NCI-H2171 (cell line): ENCODE results near the gene ATF6B.
"Not testable (repeated sequence)": the region's sequence is repeated elsewhere in the genome, so short reads cannot be mapped to it uniquely, and the experiment has no call there.

Source experiments
- DNase-seq: peaks from one replicate; lab custom pipeline; 2025; lab: John Stamatoyannopoulos, UW

The ATF6B gene

DNA sequence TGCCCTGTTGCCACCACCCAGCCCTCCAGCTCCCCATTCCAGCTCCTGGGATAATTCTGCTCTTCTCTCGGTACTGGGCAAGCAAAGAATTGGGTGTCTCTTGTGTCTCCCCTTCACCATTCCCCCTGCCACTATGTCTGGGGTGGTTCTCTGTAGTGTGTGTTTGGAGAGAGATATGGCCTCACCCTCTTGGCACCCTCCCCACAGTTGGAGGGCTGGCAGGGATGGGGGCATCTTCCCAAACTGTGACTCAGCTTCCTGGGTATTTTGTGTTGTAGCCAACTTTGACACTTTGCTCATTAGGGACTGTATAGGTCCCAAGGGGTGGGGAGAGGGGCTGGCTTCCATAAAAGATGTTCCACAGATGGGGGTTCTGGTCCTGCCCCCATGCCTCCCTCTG is 20.6 kb downstream of the ATF6B start:
- no peak for DNase-seq

DNA sequence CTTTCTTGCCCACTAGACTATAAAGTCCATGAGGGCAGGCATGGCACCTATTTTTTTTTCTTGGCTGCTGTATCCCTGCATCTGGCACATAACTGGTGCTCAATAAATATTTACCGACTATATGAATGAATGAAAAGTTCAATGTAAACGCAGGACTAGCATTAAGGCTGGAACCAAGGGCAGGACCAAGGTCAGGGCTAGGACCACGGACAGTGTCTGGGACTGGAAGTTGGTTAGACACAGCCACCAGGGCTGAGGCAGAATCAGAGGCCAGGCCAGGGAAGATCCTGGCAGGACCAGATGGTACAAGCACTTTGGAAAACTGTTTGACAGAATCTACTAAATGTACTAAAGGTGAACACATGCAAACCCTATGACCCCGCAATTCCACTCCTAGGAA is 22.6 kb downstream of the ATF6B start:
- DNase-seq: no peak

DNA sequence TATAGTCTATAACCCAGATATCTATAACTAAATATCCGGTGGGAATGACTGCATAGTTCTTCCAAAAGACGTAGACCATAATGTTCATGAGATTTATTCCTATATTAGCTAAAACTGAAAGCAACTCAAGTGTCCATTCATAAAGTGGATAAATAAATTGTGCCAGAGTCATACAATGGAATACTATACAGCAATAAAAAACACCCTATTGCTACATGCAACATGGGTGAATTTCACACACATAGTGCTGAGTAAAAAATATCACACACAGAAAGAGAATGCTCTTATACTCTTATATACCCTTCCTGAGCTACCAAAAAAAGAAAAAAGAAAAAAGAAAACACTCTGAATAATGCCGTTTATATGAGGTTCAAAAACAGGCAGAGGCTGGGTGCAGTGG is 25.8 kb downstream of the ATF6B start:
- DNase-seq: no peak

DNA sequence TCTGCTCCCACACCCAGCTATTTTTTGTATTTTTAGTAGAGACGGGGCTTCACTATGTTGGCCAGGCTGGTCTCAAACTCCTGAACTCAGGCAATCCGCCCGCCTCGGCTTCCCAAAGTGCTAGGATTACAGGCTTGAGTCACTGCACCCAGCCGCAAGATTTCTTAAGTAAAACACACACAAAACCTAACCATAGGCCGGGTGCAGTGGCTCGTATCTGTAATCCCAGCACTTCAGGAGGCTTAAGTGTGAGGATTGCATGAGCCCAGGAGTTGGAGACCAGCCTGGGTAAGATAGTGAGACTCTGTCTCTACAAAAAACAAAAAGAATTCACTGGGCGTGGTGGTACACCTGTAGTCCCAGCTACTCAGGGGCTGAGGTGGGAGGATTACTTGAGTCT is 27.8 kb downstream of the ATF6B start:
- not testable (repeated sequence) for DNase-seq

DNA sequence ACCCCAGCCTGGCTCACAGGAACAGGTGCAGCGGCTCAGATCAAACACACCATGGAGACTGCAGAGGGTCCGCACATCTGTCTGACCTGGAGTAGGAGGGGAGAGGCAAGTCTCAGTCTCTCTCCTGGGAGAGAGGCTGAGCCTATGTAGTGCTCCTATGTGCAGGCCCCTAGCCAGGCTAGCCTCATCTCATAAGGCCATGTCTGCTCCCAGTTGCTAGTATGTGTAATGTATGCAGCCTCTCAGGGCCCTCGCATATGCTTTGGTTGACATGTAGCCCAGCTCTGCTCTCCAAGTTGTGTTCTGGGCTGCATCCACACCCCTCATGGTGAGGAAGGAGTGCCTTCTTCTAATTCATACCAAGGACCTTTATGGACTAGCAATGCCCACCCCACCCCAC is 30.7 kb downstream of the ATF6B start:
- no peak for DNase-seq

DNA sequence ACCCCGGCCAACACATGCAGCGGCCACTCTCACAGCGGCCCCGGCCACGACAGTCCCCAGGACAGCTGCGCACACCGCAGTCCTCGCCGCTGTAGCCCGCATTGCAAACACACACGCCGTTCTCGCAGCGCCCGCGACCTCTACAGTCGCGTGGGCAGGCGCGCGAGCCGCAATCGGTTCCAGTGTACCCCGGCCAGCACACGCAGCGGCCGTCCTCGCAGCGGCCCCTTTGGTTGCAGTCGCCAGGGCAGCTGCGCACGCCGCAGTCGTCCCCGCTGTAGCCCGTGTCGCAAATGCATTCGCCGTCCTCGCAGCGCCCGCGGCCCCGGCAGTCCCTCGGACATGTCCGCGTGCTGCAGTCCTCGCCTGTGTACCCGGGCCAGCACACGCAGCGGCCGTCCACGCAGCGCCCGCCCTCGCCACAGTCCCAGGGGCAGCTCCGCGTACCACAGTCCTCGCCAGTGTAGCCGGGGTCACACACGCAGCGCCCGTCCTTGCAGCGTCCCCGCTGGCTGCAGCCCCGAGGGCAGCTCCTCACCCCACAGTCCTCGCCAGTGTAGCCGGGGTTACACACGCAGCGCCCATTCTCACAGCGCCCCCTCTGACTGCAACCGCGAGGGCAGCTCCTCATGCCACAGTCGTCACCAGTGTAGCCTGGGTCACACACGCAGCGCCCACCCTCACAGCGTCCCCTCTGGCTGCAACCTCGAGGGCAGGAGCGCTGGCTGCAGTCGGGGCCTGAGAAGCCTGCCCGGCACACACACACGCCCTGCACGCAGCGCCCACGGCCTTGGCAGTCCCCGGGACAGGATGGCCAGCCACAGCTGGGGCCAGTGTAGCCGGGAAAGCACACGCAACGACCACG is 31.4 kb downstream of the ATF6B start:
- DNase-seq: no peak

DNA sequence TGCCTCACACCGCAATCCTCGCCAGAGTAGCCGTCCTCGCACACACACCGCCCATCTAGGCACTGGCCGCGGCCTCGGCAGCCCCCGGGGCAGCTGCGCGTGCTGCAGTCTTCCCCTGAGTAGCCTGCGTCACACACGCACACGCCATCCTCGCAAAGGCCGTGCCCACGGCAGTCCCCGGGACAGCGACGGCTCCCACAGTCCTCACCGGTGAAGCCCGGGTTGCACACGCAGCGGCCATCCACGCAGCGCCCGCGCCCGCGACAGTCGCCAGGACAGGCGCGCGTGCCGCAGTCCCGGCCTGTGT is 32.0 kb downstream of the ATF6B start:
- no peak for DNase-seq

DNA sequence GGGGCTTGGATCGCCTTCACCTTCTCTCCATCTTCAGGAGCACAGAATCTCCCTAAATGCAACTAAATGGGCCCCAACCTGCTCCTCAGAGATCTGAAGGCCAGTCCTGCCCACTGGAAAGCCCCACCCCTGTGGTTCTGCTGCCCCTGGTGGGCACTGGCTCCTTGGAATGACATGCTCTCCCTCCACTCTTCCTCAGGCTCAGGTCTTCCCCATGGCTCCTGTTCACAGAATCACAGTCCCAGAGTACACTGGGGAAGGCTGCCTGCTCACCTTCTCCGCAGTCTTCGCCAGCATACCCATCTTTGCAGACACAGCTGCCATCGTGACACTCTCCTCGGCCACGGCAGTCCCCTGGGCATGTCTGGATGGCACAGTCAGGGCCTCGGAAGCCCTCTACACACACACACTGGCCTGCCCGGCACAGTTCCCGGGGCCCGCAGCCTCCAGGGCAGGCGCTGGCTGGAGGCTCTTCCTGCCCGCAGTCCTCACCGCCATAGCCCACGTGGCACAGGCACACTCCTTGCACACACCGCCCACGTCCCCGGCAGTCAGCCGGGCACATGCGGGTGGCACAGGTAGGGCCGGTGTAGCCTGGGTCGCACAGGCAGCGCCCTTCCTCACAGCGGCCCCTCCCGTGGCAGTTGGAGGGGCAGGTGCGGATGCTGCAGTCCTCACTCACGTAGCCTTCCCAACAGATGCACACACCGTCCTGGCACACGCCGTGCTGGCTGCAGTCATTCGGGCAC is 32.5 kb downstream of the ATF6B start:
- no peak for DNase-seq

DNA sequence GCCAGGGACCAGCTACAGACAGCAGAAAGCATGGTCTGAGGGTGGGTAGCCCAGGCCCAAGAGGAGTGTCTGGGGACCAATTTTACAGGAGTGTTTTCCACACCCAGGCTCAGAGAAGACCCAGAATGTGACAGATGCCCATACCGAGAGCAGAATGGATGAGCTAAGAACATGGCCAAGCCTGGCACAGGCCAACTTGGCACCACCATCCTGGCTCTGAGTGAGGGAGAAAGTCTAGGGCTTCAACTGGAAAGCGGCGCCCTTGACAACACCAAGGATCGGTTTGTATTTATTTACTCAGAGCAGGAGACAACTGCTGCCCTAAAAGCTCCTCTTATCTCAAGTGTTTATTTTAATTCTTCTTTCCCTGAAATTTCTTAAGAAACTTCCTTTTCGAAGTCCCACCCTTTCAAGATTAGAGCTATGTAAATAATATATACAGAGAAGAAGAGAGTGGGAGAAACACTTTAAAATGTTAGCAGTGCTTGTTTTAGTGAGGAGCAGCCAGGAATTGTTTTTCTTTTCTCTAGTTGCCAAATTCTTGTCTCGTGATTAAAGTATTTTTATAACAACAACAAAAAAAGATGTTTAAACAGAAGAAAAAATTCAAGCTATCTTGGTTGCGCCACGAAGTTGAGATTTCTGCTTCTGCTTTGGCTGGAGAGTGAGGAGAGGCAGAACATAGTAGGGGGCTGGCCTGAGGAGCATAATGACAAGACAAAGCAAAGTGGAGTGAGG is 35.1 kb downstream of the ATF6B start:
- no peak for DNase-seq

DNA sequence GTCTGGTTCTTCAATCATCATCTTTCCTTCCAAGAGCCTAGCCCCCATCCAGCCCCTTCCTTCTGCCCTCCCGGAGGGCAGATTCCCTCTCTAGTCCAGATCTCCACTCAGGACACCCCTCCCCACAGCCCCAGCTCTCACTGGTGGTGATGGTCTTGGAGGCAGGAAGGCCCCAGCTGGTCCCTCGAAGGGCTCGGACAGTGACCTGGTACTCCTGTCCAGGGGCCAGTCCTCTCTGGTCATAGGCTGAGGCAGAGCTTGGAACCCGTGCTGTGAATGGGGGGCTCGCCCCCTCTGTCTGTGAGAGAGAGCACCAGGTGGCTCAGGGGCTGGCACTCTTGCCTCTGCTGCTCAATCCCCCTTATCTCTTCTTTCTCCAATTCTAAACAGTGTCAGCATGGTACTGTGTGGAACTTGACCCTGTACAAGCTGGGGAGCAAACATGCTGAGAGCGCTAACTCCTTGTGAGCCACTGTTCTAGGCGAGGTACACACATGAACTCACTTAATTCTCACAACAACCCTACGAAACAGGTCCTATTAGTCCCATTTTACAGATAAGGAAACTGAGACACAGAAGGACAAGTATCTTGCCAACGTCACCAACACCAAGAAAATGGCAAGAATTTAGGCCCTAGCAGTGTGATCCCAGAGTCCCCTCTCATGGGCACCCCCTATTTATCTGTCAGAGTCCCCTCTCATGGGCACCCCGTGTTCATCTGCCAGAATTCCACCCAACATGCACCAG is 38.8 kb downstream of the ATF6B start:
- DNase-seq: no peak

DNA sequence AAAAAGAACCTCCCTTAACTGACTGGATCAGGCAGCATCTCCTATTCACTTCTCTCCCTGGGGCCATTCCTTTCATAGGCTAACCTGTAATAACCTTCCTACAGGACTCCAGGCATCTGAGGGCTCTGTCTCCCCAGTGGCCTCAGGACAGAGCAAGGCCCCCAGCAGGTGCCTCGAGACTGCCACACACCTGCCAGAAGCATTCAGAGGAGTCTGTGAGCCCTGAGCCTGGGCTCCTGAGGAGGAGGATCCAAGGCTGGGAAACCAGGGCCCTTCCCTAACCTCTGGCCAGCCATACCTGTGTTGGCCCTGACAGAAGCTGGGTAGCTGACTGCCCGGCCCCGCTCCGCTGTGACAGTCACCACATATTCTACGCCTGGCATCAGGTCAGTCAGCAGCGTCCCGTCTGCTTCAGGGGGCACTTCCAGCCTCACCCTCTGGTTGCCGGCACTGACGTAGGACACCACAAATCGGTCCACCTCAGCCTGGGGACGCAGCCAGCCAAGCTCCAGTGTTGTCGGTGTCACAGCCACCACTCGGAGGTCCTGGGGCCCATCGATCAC is 39.5 kb downstream of the ATF6B start:
- no peak for DNase-seq

DNA sequence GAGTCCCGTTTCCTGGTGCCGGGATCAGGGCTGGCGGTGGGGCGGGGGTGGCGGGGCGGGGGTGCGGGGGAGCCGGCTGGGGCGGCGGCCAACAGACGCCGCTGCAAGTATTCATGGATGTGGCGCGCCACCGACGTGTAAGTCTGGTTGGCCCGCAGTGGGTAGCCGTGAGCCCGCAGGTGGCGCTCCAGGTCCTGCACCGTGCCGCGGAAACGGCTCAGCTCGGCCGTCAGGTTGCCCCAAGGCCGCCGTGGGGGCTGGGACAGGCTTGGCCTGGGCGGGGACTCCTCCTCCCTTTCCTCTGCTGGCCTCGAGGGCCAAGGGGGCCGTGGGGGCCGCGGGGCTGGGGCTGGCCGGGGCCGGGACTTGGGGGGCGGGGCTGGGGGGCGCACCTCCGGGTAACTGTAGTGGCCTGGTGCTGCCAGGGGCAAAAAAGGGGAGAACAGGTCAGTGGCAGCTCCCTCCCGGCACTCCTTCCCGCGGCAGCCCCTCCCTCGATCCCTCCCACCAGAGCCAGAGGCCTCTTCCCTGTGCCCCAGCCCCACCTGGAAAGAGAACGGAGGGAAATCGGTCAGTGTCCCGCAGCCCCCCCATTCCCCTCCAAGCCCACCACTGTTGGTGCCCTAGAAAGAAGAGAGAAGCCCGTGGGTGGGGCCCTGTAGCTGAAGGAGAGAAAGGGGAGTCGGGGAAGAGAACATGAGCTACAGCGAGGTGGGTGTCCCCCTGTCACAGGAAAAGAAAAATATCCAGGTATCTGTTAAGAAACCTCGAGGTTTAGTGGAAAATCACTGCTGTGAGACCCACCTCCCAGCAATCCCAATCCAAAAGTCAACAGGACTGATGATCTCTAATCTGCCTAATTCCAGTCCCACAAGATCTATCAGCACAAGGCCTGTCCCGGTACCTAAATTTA is 40.2 kb downstream of the ATF6B start:
- peak; percentile 43 for DNase-seq

DNA sequence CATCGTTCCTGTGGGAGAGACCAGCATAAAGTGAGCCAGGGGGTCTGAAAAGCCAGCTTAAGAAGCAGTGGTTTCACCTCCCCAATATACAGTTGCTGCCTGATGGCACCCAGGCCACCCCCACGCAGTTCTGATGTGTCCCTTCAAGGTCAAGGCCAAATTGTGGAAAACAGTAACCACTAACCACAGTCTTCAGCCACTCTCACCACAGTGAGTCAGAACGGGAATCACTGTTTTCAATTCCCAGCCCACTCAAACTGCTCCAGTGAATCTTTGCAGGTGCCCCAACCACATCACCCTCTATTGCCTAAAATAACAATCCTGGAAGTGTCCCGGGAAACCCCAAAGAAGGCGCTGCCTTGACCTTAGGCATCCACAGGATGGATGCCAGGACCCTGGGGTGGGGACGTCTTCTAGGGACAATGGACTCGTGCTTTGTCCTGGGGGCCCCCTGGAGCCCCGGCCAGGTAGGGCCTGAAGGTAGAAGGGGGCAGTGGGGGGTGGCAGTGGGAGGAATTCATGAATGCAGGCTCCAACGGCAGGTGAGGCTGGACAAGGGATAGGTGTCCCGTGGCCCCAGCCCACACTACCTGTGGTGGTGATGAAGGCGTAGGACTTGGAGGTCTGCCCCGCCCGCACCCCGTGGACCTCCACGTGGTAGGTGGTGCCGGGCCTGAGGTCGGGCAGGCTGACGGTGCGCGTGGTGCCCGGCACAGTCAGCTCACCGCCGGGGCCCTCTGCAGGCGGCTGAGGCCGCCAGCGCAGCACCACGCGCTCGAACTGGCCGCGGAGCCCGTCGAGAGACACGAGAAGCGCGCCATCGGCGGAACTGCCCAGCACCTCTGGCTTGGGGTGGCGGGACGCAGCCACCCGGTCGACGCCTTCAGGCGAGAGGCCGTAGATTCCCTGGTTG is 41.1 kb downstream of the ATF6B start:
- DNase-seq: no peak

DNA sequence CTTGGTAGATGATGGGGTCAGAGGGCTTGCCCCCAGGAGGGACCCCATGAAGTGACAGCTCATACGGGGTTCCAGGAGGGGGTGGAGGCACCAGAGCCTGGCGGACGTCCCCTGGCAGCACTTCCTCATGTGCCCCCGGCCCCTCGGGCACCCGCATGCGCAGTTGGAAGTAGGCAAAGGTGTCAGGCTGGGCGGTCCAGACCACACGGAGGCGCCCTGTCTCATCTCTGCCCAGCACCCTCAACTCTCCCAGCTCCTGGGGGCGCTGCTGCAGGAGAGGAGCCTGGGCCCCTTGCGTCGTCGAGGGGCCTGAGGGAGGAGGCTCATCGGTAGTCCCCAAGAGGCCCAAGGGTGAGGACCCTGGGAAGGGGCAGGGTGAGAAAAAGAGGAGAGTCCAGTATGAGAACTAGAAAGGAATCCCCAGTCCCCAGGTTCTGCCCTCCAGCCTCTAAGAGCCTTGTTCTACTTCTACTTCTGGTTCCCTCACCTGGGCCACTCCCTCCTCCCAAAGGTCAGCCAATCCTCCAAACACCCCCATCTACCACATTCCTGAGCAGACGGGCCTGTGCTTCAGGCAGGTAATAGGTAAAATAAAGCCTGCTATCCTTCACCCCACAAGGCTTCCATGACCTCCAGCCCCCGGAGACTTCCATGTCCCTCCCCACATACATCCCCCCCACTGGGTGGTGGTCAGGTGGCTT is 42.1 kb downstream of the ATF6B start:
- no peak for DNase-seq

DNA sequence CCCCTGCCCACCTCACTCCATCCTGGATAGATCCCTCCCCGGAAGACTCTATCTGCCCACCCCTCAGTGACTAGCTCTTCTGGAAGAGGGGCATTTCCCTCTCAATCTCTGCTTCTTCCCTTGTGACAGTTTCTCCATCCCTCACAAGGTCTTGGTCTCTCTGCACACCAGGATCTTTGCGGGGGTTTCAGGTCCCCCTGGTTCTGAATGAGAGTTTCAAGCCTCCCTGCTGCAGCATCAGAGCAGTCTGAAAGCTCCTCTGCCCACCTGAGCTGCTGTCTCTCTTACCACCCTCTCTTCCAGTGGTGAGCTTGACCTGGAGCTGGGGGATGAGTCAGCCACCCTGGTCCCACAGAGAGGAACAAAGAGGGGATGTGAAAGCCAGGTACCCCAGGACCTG is 43.3 kb downstream of the ATF6B start:
- DNase-seq: no peak

DNA sequence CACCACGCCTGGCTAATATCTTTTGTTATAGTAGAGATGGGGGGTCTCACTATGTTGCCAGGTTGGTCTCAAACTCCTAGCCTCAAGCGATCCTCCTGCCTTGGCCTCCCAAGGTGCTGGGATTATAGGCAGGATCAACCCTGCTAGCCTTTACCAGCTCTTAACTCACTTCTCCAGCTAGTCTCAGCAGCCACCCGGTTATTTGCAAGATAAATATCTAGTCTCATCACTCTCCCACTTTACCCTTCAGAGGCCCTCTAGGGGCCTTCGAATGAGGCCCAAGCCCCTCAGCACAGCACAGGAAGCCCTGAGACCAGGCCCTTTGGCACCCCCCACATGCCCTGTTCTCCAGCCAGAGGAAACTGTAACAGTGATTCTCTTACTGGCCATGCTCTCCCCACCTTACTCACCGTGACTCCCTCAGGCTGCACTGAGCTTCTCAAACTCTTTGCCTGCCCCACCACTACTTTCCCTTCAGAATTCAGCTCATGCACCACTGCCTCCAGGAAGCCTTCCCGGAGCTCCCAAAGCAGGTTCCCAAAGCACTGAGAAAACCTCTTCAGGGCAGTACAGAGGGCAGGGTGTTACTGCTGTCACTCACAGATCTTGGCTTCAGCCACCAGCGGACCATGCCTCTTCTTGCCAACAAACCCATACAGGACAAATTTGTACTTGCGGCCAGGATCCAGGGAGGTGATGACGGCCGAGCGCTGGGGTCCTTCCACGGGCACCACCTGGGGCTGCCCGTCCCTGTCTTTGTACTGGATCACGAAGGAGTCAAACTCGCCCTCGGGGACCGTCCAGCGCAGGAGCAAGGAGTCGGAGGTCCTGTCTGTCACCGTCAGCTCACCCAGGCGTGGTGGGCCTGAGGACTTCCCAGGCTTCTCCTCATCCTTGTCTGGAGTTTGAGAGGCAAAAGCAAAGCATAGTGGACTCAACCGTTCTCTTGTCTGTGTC is 44.0 kb downstream of the ATF6B start:
- DNase-seq: no peak

DNA sequence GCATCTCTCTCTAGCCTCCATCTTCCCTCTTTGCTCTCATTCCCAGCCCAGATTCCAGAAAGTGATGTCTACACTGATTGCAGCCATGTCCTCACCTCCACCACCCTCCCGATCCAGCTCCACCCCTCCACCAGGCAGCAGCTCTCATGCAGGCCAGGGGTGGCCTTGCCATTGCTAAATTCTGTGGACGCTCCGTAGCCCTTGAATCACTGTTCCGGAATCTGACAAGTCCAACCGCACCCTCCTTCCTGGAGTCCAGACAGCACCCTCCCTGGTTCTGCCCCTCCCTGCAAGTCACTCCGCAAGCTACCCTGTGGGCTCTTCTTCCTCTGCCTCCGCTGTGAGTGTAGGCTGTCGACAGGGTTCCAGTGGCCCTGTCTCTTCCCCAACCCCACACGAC is 45.1 kb downstream of the ATF6B start:
- DNase-seq: no peak

DNA sequence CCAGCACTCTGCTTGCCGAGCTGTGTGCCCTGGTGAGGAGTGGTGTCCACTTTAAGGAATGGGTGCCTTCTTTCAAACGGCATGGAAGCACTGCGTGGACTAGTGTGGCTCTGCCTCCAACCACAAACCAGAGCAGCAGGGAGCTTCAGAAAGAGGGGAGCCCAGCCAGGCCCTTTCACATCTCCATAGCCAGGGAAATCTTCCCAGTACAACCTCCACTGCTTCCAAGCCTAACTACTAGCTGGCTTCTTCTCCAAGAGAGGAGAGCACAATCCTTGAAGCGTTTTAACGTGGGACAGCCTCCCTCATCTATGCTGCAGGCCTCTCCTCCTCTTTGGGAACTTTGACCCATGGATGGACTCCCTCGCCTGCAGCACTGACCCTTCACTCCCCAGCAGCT is 45.6 kb downstream of the ATF6B start:
- no peak for DNase-seq
